GDM1 (cell line): ENCODE results near the gene DRD2.

Experiments
- DNase-seq: peaks from one replicate; lab custom pipeline; 2025; lab: John Stamatoyannopoulos, UW

The DRD2 gene

DNA sequence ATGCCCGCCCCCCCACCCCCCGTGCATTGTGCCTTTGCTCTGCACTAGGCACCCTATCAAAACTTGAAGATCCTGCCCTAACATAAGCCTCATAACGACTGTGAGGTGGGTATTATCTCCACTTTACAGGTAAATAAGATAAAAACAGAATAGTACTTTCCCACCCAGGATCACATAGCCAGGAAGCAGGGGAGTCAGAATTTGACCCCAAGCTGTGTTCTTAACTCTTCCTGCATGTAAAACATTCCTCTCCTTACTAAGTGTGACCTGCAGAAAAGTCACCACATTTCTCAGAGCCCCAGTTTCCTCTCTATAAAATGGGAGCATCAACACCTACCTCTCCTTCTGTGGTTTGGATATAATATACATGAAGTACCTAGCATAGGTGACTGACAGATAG lies 105.8 kb downstream of the DRD2 start:
- DNase-seq = no peak

DNA sequence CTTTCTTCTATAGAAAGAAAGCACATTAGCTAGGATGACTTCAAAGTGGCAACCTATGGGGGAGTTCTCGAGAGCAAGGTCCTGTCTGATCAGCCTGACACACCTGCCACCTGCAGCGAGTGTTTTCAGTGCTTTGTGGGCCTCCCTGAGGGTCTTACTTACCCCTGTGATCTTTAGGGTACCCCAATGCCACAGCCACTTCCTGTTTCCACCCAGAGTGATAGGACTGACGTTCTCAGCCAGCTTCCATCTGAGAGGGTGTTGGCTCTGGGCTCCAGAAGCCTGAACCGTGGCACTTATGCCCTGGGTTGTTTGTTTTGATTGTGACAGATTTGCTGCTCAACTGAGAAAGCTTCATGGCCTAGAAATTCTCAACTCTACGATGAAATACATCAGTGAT lies 109.3 kb downstream of the DRD2 start:
- no peak for DNase-seq

DNA sequence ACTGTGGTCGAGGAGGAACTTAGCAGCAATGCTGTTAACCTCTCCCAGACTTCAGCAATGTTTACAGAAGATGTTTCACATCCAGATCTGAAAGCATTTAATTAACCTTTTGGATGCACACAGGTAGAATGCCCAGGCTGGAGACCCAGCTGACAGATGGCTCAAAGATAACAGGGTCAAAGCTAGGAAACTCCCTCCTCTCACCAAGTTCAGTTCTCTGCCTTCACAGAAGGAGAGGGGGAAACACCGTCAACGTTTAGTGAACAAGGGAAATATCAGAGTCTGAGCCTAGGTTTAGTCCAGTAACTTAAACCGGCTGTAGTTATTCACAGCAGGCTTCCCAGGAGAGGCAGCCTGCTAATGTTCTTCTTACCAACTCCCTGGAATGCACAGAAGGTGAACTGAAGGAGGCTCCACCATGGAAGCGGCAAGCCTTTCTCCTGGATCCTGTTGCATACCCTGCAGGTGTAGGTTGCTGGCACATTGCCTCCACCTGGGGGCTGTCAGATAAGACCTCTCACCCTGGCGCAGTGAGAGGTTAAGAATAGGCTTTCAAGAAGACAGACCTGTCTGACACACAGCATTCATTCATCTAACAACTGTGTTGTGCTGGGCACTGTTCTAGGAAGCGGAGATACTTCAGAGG lies 111.1 kb downstream of the DRD2 start:
- DNase-seq = no peak

DNA sequence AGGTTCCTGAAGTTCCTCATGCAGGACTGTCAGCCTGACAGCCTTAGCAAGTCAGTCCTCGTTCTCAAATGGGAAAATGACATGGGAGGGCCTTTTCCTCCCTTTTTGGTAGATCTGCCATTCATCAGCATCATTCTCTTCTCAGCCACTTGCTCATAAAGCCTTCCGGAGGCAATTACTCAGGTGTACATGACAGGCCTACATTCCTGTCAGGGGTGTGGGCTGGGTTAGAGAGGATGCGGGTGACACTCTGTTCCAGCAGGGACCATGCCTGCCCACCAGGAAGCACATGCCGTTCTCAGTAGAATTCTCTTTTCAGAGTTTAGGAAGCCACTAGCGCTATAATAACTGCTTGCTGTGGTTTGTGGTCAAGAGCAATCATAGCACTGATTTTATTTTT lies 111.8 kb downstream of the DRD2 start:
- DNase-seq = no peak
